CD4-positive, alpha-beta T cell treated with Interferon gamma for 1 hour (primary cell): ENCODE results near the gene WDR64.
A peak's percentile ranks its signal among the peaks of the same experiment; 100 is the strongest.
"Not testable (repeated sequence)": the region's sequence is repeated elsewhere in the genome, so short reads cannot be mapped to it uniquely, and the experiment has no call there.

Experiments
- DNase-seq: peaks from one replicate; pipeline ENCODE4 v3.0.0-alpha.2; 2020

The WDR64 gene

DNA sequence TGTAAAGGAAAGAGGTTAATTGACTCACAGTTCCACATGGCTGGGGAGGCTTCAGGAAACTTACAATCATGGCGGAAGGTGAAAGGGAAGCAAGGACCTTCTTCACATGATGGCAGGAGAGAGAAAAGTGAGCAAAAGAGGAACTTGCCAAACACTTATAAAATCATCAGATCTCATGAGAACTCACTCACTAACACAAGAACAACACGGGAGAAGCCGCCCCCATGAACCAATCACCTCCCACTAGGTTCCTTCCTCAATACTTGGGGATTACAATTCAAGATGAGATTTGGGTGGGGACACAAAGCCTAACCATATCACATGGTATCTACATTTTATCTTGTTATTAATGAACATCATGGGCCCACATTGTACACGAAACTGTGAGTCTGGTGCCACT, 51.7 kb downstream of the WDR64 start:
- DNase-seq: not testable (repeated sequence)

DNA sequence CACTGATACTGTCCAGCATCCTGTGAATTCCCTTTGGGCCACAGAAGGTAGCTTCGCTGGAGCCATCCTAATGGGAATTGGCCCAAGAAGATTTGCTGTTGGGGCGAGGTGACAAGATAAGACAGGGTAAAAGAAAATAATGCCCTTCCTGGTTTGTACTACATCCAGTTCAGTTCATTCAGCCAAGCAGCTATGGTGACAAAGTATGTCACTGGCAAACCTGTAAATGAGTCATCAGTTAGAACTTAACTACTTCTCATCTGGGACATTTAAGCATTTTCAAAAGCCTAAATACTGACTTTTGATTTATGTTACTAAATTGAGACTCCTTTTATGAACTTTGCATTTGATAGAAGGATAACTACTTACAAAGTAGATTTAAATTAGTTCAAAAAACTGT, 54.2 kb downstream of the WDR64 start:
- no peak for DNase-seq

DNA sequence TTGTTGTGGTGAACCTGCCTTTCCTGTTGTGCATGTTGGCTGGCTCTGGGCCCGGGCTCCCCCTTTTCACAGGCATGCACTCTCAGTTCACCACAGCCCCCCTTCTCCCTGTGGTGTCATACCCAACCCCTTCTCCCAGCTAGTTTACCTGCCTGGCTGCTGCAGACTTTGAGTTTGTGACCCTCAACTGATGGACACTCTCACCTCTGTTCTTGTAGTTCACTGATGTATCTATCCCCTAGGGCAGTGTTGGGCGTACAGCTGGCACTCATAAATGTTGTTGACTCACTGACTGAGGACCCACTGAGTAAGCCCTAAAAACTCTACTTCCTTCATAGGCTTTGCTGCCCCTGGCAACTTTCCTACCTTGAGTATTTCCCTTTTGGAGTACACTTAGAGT, 54.9 kb downstream of the WDR64 start:
- DNase-seq: peak; percentile 36

DNA sequence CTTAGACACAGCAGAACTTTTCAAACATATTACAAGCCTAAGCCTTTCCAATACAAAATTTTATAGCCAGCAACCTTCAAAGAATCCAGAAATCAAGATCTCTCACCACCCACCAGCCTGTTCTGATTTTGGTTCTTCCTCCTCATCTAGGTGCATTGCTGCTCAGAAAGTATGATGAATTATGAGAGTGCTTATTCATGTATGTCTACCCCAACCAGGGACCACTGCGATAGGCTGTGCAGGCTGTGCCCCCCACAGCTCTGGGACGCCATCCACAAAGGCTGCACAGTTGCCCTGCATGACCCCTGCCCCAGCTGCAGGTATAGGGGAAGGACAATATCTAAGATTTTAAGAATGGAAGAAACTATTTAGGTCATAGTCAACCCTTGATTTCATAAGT, 55.4 kb downstream of the WDR64 start:
- no peak for DNase-seq

DNA sequence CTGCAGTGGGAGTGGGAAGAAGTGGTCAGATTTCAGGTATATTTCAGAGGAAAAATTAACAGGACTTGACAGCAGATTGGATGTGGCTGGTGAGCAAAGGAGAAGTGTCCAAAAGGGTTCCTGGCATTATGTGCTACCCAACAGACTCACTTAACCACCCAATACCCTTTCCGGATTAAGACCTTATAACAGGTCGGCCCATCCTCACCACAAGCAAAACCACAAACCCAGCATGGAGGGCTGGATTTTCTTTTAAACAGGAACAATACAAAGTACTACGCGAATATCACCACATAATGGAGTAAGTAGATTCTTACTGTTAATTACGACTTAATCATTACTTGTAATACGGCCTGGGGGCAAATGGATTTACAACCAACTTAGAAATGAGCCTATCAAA, 59.2 kb downstream of the WDR64 start:
- DNase-seq: no peak

DNA sequence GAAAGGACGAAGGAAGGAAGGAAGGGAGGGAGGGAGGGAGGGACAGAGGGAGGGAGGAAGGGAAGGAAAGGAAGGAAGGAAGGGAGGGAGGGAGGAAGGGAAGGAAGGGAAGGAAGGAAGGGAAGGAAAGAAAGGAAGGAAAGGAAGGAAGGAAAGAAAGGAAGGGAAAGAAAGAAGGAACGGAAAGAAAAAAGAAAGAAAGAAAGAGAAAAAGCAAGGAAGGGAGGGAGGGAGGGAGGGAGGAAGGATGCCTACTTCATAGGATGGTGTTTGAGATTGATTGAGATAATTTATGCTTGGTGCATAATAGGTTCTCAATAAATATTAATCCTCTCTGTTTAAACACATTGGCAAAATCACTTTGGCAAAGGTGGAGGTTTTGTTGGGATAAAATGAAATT, 61.2 kb downstream of the WDR64 start:
- DNase-seq: no peak

DNA sequence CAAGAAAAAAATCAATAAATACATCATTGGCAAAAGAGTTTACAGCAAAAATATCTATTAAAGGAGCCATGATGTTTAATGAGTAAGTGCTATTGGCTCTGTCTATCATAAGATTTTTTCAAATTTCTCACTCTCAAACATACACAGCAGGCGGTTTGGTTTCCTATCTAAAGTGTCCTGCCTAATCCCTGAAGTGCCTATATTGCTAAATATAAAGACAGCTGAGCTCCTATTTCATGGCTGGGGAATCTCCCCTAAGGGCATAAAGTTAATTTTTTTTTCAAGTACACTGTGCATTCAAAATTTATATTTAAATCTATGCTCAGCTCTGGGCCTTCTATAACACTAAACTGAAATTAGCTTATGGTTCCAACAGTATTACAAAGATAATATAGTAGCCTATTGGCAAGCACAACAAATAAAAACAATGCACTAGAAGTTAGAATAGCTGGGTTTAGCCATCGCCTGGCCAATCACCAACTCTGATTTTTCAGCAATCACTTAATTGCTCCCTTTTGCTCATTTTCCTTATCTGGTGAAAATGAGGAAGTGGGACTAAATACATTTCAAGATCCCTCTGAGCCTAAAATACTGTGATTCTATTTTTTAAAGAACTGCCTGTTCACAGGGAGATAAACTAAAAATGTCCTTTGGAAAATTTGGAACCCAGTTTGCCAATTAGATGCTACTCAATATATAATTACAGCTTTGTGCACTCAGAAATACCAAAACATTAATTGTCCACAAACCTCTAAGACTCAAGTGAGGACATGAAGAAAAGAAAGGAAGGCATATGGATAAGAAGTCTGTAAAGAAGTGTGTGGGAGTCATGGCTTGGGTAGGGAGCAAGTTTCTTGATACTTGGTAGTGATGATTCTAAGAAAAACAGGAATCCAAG, 62.5 kb downstream of the WDR64 start:
- DNase-seq: no peak

DNA sequence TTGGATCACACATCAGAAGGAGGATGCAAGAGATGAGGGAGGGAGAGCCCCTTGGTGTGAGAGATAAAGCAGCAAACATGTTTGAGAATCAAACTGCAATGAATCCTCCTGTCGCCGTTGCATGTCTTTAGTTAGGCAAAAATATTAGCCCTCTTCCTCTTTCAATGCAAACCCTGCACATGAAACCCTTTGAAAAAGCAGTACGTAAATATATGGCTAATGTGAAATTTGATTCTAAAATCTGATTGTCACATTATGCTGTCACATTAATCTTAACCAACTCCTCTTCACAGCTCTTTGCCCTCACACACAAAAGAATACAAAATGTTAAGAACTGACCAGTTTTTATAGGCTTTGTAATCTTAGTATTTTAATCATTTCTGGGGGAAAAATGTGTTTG, 63.4 kb downstream of the WDR64 start:
- no peak for DNase-seq

DNA sequence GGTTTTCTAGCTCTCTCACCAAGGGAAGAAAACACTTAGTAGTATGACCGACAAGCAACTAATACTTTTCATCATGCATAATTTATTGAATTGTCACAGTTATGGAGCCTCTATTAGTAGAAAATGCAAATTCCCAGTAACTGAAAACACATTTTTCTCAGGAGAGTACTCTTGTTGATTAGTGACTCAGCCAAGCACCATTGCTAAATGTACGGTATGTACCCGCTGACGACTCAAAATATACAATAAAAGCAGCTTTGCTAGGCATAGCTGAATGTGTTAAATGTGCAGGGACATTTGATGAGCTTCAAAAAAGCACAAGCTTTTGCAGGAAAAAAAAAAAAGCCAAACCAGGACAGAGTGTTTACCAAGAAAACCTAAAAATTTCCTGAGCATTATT, 63.9 kb downstream of the WDR64 start:
- no peak for DNase-seq

DNA sequence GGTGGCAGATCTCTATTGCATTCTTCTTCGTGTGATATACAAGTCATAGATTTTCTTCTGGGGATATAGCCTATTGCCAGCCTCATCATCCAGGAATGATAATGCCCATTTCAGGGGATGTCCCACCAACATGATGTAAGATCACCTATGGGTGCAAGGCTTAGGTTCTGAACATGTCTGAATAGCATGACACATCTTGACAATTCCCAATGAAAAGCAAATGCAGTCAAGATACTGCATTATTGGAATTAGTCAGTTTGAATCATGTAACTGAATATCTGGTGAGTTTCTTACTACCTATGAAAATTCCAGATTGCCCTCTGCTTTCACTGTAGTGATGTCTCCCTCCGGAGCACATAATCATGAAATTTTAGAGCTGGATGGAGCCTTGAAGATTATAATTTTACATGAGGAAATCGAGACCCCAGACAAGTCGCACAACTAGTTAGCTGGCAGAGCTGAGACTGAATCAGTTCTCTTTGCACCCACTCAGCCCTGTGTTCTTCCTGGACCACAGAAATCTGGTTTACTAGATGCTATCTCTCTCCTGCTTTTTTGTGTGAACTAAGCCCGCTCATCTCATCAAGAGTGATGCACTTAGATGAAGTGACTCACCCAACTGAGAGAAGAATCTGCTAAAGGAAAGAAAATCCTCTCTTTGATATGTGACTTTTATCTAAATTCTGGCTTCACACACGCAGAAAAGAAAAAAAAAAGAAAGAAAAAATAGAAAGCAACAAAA, 65.0 kb downstream of the WDR64 start:
- DNase-seq: no peak

DNA sequence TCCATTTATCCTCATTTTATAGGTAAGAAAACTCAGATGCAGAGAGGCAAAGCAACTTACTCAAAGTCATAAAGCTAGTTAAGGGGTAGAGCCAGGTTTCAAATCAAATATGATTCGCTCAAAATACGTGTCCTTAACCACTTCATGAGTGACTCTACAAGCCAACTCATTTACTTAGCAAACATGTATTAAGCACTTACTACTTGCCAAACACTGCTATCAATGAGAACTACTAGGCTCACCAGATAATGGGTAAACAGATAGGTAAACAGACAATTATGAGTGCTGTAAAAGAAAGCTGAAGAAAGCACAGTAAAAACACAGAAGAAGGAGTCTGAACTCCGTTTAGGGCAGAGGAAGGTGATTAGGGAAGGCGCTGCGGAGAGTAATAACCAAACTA, 65.9 kb downstream of the WDR64 start:
- DNase-seq: no peak

DNA sequence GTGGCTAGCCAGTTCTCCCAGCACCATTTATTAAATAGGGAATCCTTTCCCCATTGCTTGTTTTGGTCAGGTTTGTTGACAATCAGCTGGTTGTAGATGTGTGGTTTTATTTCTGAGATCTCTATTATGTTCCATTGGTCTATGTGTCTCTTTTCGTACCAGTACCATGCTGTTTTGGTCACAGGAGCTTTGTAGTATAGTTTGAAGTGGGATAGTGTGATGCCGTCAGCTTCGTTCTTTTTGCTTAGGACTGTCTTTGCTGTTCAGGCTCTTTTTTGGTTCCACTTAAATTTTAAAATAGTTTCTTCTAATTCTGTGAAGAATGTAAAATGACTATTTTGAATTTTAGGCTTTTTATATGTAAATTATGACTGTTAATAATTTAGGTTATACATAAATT, 68.9 kb downstream of the WDR64 start:
- no peak for DNase-seq

DNA sequence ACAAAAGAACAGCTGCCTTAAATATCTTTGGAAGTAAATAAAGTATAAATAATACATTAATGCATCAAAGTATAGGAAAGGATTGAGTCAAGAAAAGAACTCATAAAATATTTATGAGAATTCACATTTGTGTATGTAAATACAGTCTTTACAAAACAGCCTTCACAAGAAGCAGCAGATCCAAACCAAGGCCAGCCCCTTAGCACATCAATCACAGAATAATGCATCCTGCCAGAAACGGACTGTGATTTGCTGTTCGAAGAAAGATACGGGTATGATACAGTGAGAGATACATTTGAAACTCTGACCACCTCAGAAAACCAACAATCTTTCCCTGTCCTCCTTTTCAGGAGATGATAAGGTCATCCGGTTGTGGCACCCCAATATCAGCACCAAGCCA, 70.9 kb downstream of the WDR64 start:
- DNase-seq: no peak

DNA sequence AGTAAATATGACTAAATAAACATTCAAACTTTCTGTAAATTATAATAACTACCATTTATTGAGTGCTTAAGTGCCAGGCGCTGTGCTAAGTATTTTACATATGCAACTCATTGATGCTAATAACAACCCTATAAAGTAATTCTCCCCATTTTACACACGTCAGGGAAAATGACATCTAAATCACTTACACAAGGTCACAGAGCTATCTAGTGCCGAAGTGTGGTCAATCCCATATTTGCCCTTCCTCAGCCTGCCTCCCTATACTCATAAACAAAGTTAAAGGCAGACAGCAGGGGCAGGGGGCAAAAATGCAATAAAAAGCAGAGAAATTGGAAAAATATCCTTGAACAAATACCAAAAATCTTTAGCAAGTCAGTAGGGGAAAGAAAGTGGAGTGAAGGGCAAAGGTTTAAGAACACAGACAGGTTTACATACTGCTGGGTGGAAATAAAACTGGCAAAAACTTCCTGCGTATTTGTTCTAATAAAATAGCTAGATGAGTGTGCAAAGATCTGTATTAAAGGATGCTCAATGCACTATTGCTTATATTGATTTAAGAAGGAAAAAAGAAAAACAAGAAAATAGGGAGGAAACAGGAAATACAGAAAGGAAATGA, 72.8 kb downstream of the WDR64 start:
- DNase-seq: no peak

DNA sequence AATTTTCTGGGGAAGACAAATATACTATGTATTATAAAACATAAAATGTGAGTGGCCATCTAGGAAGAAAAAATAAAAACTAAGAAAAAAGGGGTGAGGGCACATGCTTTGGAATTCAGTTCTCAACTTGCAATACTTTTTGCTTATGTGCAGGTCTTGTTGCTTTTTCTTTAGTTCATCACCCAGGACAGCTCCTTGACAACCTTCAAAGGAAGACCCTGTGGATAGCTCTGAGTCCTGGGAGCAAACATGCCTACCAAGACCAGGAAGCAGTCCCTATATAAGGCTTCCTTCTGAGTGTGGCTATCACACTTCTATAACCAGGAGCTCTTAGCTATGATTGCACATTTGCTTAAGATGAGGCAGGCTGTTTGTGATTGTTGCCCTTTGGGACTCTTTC, 78.0 kb downstream of the WDR64 start:
- DNase-seq: no peak

DNA sequence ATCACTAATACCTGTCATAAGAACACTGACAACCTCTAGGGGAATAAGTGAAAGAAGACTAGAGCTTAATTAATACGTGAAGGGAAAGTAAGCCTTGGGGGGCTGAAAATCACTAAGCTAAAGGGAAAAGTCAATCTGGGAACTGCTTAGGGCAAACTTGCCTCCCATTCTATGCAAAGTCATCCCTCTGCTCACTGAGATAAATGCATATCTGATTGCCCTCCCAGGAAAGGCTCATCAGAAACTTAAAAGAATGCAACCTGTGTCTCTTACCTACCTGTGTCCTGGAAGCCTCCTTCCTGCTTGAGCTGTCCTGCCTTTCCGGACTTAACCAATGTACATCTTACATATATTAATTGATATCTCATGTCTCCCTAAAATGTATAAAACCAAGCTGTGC, 81.8 kb downstream of the WDR64 start:
- no peak for DNase-seq

DNA sequence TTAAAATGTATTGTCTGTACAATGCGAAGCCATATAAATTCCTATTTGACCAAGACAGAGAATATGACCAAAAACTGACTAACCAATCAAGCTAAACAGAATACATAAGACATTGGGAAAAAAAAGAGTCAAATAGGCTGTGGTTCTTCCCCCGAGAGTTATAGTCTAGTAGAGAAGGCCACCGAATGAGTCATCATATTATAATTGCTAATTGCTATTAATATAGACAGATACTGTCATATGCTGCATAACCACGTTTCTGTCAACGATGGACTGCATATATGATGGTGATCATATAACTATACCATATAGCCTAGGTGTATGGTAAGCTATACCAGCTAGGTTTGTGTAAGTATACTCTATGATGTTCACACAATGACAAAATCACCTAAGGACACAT, 82.5 kb downstream of the WDR64 start:
- DNase-seq: no peak

DNA sequence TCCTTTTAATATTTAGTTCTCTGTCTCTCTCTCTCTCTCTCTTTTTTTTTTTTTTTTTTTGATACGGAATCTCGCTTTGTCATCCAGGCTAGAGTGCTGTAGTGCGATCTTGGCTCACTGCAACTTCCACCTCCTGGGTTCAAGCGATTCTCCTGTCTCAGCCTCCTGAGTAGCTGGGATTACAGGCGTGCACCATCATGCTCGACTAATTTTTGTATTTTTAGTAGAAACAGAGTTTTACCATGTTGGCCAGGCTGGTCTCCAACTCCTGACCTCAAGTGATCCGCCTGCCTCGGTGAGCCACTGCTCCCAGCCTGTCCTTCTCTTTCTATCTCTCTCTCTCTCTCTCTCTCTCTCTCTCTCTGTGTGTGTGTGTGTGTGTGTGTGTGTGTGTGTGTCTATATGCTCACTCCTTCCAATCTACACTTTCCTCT, 83.4 kb downstream of the WDR64 start:
- DNase-seq: not testable (repeated sequence)

DNA sequence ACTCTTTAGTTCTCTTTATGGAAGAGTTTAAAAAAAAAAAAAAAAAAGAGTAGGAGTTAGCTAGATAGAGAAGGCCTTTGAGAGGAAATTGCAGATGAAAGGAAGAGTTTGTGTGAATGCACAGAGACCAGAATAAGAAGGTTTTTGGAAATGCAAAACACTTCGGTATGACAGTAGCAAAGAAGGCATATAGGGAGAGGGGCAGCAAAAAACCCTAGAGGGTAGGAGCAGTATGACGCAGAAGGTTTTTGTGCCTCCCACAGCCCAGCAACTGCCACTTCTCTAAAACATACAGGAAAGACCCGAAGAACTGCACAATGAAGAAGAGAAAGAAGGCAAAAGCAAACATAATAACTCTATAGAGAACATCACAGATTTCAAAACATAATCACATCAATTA, 84.3 kb downstream of the WDR64 start:
- no peak for DNase-seq

DNA sequence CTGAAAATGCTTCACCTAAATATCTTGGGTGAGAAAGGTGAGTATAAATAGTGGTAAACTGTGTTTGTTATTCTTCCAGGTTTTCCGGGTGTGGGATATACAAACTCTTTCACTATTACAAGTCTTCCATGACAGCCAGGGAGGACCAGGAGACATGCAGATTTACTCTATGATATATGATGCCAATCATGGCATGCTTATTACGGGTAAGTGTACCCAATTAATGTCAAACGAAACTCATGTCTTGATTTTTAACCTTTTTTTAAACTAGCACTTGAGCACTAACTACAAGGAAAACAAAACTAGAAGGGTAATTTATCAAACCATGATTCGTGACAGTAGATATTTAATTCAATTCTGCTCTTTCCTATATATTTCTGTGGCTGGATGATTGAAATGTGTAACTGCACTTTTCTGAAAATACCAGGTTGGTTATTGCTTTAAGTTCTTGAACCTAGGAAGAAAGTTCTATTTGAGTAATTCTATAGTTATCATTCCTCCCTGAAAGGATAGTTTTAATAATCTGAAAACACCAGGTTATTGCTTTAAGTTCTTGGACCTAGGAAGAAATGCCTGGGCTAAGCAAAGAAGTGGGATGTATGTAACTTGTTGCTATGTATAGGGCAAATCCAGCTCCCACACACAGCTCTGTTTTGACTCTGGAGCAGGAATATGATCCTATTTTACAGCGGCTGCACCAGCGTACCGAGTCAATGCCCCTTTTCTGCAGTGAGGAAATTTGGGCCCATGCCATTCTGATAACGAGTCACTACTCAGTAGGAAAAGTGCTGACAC, 86.4 kb downstream of the WDR64 start:
- DNase-seq: no peak

DNA sequence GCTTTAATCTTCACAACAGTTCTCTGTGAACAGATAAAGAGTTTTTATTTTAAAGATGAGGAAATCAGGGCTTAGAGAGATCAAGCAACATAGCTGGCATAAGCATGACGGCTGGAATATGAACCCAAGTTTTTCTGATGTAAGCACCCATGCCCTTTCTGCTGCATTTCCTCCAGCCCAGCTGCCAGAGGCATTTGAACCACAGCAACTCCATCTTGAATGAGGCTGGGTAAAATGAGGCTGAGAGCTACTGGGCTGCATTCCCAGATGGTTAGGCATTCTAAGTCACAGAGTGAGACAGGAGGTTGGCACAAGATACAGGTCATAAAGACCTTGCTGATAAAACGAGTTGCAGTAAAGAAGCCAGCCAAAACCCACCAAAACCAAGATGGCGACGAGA, 90.0 kb downstream of the WDR64 start:
- no peak for DNase-seq

DNA sequence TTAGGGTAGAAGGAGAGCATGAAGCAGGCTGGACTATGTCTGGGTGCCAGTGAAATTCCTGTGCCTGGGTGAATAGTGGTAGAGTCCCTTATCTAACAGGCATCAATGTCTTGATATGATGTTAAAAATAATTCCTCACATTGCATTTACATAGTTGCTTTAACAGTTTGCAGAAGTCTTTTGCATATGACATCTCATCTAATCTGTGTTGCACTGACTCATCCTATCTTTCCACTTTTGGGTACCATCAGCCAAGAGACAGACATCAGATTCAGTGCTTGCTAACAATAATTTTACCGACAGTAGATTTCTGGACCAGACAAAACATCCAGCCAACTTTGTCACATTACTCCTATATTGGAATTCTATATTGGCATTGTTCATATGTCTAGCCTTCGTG, 92.5 kb downstream of the WDR64 start:
- DNase-seq: no peak

DNA sequence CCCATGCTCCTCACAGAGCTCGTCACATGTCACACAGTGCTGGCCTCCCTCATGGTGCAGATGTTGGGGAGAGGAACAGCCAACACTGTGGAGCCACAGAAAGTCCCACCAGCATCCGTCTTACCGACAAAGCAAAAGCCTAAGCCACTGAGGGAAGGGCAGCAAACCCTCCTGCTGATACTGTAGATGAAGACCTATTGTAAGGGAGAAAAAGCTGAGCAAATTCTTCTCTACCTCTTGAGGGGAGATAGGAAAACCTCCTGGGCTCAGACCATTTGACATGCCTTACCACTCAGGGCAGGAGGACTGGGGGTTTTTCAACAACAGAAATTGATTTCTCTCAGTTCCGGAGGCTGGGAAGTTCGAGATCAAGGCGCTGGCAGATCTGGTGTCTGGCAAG, 95.9 kb downstream of the WDR64 start:
- DNase-seq: no peak
